Muscle of leg (tissue), 11 donors: ENCODE measurements around the gene GRAMD1A. TPM values are rescaled to one million over a fixed set of nuclear protein-coding genes. Genes with fewer than 3 reads are reported as not detected.

Experiments used
- DNase-seq: peaks from one replicate; pipeline ENCODE4 v3.0.0; 2013
- H3K27ac ChIP-seq: one replicate; pipeline ENCODE4 v1.5.1; 2013; ENCODE audit warnings: mild to moderate bottlenecking, low read length, control low read depth
- H3K27me3 ChIP-seq: one replicate; pipeline ENCODE4 v1.6.1; 2013; ENCODE audit warnings: low read length; ENCODE audit not compliant: control insufficient read depth, insufficient read depth
- H3K36me3 ChIP-seq: one replicate; pipeline ENCODE4 v1.6.1; 2013; ENCODE audit warnings: low read length; ENCODE audit not compliant: control insufficient read depth, insufficient read depth
- H3K4me1 ChIP-seq: one replicate; pipeline ENCODE4 v1.6.1; 2013; ENCODE audit warnings: low read length; ENCODE audit not compliant: control insufficient read depth, insufficient read depth
- H3K4me3 ChIP-seq: one replicate; pipeline ENCODE4 v1.5.1; 2013; ENCODE audit warnings: low read length, control low read depth
- H3K9me3 ChIP-seq: replicated peaks from 2 replicates; pipeline ENCODE4 v1.6.1; 2013; ENCODE audit warnings: low read depth, low read length; ENCODE audit not compliant: control insufficient read depth
- WGBS: methylation state at CpG from one replicate; pipeline ENCODE4 v1.1.5; 2013; ENCODE audit warnings: missing lambda C conversion rate; ENCODE audit not compliant: insufficient coverage; 5-methylcytosine and 5-hydroxymethylcytosine counted together
- polyA plus RNA-seq, 8 donors: library from polyadenylated mRNA; unstranded; fragments of 120-200 nt; gene quantifications; one replicate each; pipeline versions ENCODE4 v1.2.1 to v1.2.3, GENCODE V29; 2013; ENCODE audit warnings: inconsistent platforms in 1 of 8, low replicate concordance in 1 of 8; ENCODE audit not compliant: insufficient read length in 8 of 8, insufficient read depth in 1 of 8
- total RNA-seq: library from RNA; stranded (reverse); fragments of 120-200 nt; gene quantifications from one replicate; pipeline ENCODE4 v1.2.4, GENCODE V29; 2013

GRAMD1A gene
- total and polyA plus RNA-seq, 9 donors = 16.0 to 48.0 (median 35.3) TPM

DNA sequence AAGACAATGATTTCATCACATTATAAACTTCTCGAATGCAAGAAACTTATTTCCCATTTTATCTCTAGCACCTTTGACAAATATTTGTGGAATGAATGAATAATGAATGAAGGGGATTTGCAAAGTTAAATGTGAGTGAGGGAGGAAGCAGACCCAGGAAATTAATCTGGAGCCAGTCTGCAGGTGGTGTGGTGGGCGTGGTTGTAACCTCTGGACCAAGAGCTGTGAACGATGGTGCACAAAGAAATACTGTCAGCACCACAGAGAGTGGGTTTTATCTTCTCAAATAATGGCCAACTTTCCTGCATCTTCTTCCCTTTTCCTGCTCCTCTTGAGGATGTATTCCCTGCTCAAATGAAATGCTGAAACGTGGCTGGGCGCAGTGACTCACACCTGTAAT lies 25.1 kb upstream of the GRAMD1A start:
- whole genome bisulfite sequencing = no CpG with 5 or more reads among the region's 5 CpGs
- H3K27ac ChIP-seq = no peak overlapping the region
- peaks cover 6% of the 10 kb centered on the region for H3K27me3 ChIP-seq
- peaks cover 2% of the 10 kb centered on the region for H3K4me1 ChIP-seq
- no peak for DNase-seq
- H3K4me3 ChIP-seq = no peak overlapping the region
- peaks cover 6% of the 10 kb centered on the region for H3K9me3 ChIP-seq
- no peaks in the 10 kb centered on the region for H3K36me3 ChIP-seq

DNA sequence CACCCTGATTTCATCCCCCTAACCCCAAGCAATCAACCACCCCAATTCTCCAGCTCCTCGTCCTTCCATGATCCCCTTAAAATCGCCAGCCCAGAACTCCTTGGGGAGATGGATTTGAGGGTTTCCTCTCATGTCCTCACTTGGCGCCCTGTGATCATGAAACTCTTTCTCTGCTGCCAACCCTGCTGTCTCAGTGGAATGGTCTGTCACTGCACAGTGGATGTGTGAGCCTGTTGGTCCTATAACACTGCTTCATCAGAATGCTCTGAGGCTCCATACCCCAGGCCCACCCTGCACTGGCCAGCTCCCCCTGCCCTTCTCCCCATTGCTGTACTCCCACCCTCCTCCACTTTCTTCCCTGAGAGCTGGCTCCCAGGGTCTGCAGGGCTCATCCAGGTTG lies 23.5 kb upstream of the GRAMD1A start:
- Histone ChIP-seq H3K4me1 (peaks cover 2% of the 10 kb centered on the region), H3K9me3 (peaks cover 6% of the 10 kb centered on the region), H3K36me3 (no peaks in the 10 kb centered on the region), H3K27me3 (peaks cover 6% of the 10 kb centered on the region), H3K4me3 (no peak overlapping the region), H3K27ac (no peak overlapping the region)
- no peak for DNase-seq
- 100% methylated on average over 1 of the region's 3 CpGs for WGBS

DNA sequence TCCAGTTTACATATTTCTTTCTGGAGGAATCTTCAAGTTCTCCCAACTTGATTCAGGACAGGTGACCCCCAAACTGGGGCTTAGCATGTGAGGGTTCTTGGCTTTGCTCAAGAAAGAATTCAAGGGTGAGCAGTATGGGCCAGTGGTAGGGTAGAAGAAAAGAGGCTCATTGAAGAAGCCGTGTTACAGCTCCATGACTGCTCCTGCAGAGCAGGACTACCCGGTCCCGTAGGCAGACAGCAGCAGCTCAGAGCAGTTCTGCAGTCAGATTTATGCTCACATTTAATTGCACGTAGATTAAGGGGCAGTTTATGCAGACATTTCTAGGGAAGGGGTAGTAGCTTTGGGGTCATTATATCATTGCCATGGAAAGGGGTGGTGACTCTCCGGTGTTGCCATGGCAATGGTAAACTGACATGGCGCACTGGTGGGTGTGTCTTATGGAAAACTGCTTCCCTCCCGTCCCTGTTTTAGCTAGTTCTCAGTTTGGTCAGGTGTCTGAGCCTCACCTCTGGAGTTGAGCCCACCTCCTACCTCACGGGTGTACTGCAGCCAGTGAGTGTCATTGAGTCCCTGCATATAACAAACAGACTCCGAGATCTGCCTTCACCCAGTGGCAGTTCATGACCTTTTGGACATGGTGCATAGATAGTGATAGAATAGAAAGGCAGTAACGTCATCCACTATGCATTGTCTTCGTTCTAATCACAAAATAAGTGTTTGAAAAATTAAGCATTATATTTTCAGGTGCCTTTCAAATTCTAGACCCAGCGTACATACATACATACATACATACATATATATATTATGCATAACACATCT lies 20.1 kb upstream of the GRAMD1A start:
- 83% methylated on average over 7 of the region's 12 CpGs for WGBS
- no peaks in the 10 kb centered on the region for H3K4me1 ChIP-seq
- H3K27me3 ChIP-seq = peaks cover 6% of the 10 kb centered on the region
- no peak overlapping the region for H3K4me3 ChIP-seq
- no peaks in the 10 kb centered on the region for H3K36me3 ChIP-seq
- no peak for DNase-seq
- peaks cover 6% of the 10 kb centered on the region for H3K9me3 ChIP-seq
- H3K27ac ChIP-seq = no peak overlapping the region

DNA sequence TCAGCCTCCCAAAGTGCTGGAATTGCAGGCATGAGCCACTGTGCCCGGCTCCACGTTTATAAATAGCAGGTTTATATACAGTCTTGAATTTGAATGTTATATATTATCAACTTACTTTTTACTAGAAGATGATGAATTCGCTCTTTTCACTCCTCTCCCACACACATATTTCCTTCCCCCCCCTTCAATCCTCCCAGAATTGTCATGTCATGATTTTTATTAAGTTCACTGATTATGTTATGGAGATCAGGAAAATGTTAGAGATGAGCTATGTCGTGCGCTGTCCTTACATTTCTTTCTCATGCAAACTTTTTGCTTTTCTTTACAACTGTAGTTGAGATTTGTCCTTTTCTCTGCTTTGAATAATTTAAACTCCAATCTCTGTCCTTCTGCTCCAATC lies 17.8 kb upstream of the GRAMD1A start:
- Histone ChIP-seq H3K36me3 (no peaks in the 10 kb centered on the region), H3K27me3 (peaks cover 3% of the 10 kb centered on the region), H3K4me1 (peaks cover 3% of the 10 kb centered on the region), H3K9me3 (no peaks in the 10 kb centered on the region), H3K27ac (no peak overlapping the region), H3K4me3 (no peak overlapping the region)
- no CpG with 5 or more reads among the region's 5 CpGs for WGBS
- no peak for DNase-seq

- H3K27ac ChIP-seq = no peak overlapping the region
- no peak overlapping the region for H3K4me3 ChIP-seq
- H3K36me3 ChIP-seq = no peaks in the 10 kb centered on the region
- DNase-seq = no peak
- H3K9me3 ChIP-seq = no peaks in the 10 kb centered on the region
- peaks cover 3% of the 10 kb centered on the region for H3K27me3 ChIP-seq
- 86% methylated on average over 1 of the region's 4 CpGs for WGBS
- H3K4me1 ChIP-seq = peaks cover 3% of the 10 kb centered on the region
These were observed 16.3 kb upstream of the GRAMD1A start for GRCh38 chr19:34983786-34984185.

- no peaks in the 10 kb centered on the region for H3K9me3 ChIP-seq
- no CpG with 5 or more reads among the region's 3 CpGs for WGBS
- H3K4me1 ChIP-seq = peaks cover 3% of the 10 kb centered on the region
- no peaks in the 10 kb centered on the region for H3K36me3 ChIP-seq
- peaks cover 3% of the 10 kb centered on the region for H3K27me3 ChIP-seq
- H3K4me3 ChIP-seq = no peak overlapping the region
- H3K27ac ChIP-seq = no peak overlapping the region
- DNase-seq = no peak
These were observed 15.8 kb upstream of the GRAMD1A start for GRCh38 chr19:34984287-34984686.

DNA sequence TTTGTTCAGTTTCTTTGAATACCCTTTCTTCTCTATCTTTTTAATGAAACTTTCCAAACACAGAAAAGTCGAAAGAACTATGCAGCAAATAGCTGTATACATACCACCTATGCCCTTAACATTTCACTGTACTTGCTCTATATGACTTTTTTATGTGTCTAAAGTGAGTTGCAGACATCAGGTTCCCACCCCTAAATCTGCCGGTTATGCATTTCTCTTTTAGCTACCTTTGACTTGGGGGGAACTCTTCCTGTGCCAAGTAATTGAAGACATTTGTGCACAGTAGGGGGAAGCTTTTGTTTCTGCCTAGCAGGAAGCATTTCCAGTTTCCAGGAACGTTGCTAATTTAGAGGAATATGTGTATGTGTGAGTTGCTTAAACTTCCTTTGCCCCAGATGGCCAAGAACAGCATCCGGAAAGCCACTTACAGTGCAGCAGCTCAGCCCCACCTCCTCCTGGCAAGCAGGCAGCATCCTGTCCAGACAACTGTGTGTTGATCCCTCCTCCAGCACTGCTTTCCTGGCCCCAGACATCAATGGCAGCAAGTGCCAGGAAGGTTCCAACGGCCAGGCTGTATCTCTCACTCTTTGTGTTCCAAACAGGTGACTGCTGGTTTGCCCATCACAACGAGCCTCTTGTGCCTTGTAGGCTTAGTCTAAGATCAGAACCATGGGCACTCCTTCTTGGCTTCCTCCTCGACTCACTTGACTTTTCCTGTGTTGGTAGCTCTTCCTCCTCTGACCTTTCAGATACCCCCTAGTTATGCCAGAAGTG lies 14.7 kb upstream of the GRAMD1A start:
- Histone ChIP-seq H3K4me1 (peaks cover 3% of the 10 kb centered on the region), H3K36me3 (no peaks in the 10 kb centered on the region), H3K4me3 (no peak overlapping the region), H3K9me3 (no peaks in the 10 kb centered on the region), H3K27me3 (no peaks in the 10 kb centered on the region), H3K27ac (peak overlapping the region; percentile 79)
- WGBS = 0% methylated on average over 2 of the region's 7 CpGs
- peak; percentile 90 for DNase-seq

GRCh38 chr19:34988119-34988518 lies 12.0 kb upstream of the GRAMD1A start:
- Histone ChIP-seq H3K4me3 (no peak overlapping the region), H3K36me3 (no peaks in the 10 kb centered on the region), H3K9me3 (no peaks in the 10 kb centered on the region), H3K4me1 (peaks cover 3% of the 10 kb centered on the region), H3K27ac (no peak overlapping the region), H3K27me3 (no peaks in the 10 kb centered on the region)
- no CpG with 5 or more reads among the region's 1 CpG for WGBS
- DNase-seq = no peak

DNA sequence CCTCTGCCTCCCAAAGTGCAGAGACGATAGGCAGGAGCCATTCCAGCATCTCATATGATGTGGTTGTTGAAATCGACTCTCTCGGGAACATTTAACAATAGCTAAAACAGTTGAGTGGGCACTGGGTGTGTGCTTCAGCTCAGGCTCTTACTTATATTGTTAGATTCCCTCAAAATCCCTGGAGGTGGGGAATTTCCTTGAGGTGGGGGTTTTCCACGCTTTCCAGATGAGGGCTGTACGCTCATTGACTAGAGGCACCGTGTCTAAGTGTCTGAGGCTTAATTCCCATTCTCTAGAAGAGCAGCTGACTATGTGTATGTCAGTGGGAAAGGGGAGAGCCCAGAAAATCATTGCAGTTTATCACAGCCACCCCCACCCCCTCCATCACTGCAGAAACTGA lies 10.8 kb upstream of the GRAMD1A start:
- peaks cover 5% of the 10 kb centered on the region for H3K4me1 ChIP-seq
- WGBS = 80% methylated on average over 2 of the region's 6 CpGs
- no peaks in the 10 kb centered on the region for H3K27me3 ChIP-seq
- H3K4me3 ChIP-seq = no peak overlapping the region
- no peaks in the 10 kb centered on the region for H3K36me3 ChIP-seq
- no peaks in the 10 kb centered on the region for H3K9me3 ChIP-seq
- no peak for DNase-seq
- no peak overlapping the region for H3K27ac ChIP-seq

- H3K4me3 ChIP-seq = no peak overlapping the region
- peaks cover 2% of the 10 kb centered on the region for H3K9me3 ChIP-seq
- WGBS = 75% methylated on average over 13 of the region's 13 CpGs
- no peak overlapping the region for H3K27ac ChIP-seq
- H3K36me3 ChIP-seq = no peaks in the 10 kb centered on the region
- H3K4me1 ChIP-seq = peaks cover 10% of the 10 kb centered on the region
- no peaks in the 10 kb centered on the region for H3K27me3 ChIP-seq
- DNase-seq = no peak
These were observed 9.4 kb upstream of the GRAMD1A start for GRCh38 chr19:34990578-34991192.
